Bronchial epithelial cell (primary cell): Measurements from ENCODE around the gene OXT. TPM values are rescaled to one million over a fixed set of nuclear protein-coding genes. Genes with fewer than 3 reads are reported as not detected.
"Not testable (repeated sequence)": the region's sequence is repeated elsewhere in the genome, so short reads cannot be mapped to it uniquely, and the experiment has no call there.

Experiments
- DNase-seq: peaks from one replicate; pipeline ENCODE4 v3.0.0-alpha.2; 2010; ENCODE audit warnings: low read depth
- FAIRE-seq: peaks from 2 replicates; lab custom pipeline; 2011; peaks lifted over from hg19 to GRCh38; lab: Jason Lieb, UNC
- H3K27me3 ChIP-seq: 2 replicates; pipeline ENCODE4 v1.5.1; 2011; ENCODE audit warnings: low read length; ENCODE audit not compliant: control insufficient read depth, insufficient read depth
- H3K36me3 ChIP-seq: 2 replicates; pipeline ENCODE4 v1.5.1; 2011; ENCODE audit warnings: low read length; ENCODE audit not compliant: control insufficient read depth, insufficient read depth
- H3K4me3 ChIP-seq: 2 replicates; pipeline ENCODE4 v1.5.1; 2011; ENCODE audit warnings: mild to moderate bottlenecking, low read depth, low read length, control low read depth
- CTCF ChIP-seq: IDR thresholded peaks from 2 replicates; pipeline ENCODE4 v1.5.1; 2011; ENCODE audit warnings: mild to moderate bottlenecking, moderate library complexity, low read length, control low read depth, inconsistent platforms; ENCODE audit not compliant: insufficient read depth, severe bottlenecking
- total RNA-seq: library from RNA; depleted of rRNA; stranded (reverse); fragments of >200 nt; gene quantifications from 2 replicates; pipeline ENCODE4 v1.2.1, GENCODE V29; 2014

Gene OXT
- not detected in 2 replicates for total RNA-seq

- no peak for TF ChIP-seq CTCF
- H3K4me3 ChIP-seq: peak within 1 kb of the TSS; percentile 22
- H3K27me3 ChIP-seq: peaks cover 6% of the 10 kb centered on the region
- no peaks in the 10 kb centered on the region for H3K36me3 ChIP-seq
- FAIRE-seq: no peak
- DNase-seq: no peak
These were observed at the start of gene OXT for GRCh38 chr20:3071610-3072529. TSS of gene OXT (plus strand) at chr20:3071620. CDS start at chr20:3071656, 36 bp downstream.

GRCh38 chr20:3021777-3022176 lies 49.6 kb upstream of the OXT start:
- peak; percentile 55 for FAIRE-seq
- Histone ChIP-seq H3K4me3 (no peak overlapping the region), H3K36me3 (peaks cover 10% of the 10 kb centered on the region), H3K27me3 (no peaks in the 10 kb centered on the region)
- TF ChIP-seq CTCF: no peak
- no peak for DNase-seq

GRCh38 chr20:3022559-3023490 lies 48.6 kb upstream of the OXT start:
- not testable (repeated sequence) for H3K4me3 ChIP-seq, H3K27me3 ChIP-seq, DNase-seq
- peaks cover 14% of the 10 kb centered on the region for H3K36me3 ChIP-seq
- peak; percentile 58 for FAIRE-seq

GRCh38 chr20:3027987-3028386 lies 43.4 kb upstream of the OXT start:
- H3K4me3 ChIP-seq: no peak overlapping the region
- DNase-seq (no peak), FAIRE-seq (no peak)
- TF ChIP-seq CTCF: no peak
- H3K27me3 ChIP-seq: no peaks in the 10 kb centered on the region
- peaks cover 18% of the 10 kb centered on the region for H3K36me3 ChIP-seq

- no peak overlapping the region for H3K4me3 ChIP-seq
- no peak for DNase-seq
- FAIRE-seq: no peak
- H3K36me3 ChIP-seq: peaks cover 16% of the 10 kb centered on the region
- no peaks in the 10 kb centered on the region for H3K27me3 ChIP-seq
- no peak for TF ChIP-seq CTCF
These were observed 39.8 kb upstream of the OXT start for GRCh38 chr20:3031524-3032147.
